HL-60/S4 treated with phorbol 12-myristate 13-acetate at 8.2 ng/mL for 4 days and 3 days (cell line): ENCODE results near the gene NR2F1-AS1.

ENCODE experiments used
- in situ Hi-C: fragments of 300-500 bp; cut with MboI; formaldehyde crosslinking; loops from 2 replicates; pipeline ENCODE4 v1.15.0; 2022; ENCODE audit warnings: low sequenced_read_pairs

The NR2F1-AS1 gene

GRCh38 chr5:93591323-93591945 is 10.4 kb upstream of the NR2F1-AS1 start:
- in situ Hi-C loops: no loop called here

GRCh38 chr5:93590493-93590892 is 9.5 kb upstream of the NR2F1-AS1 start:
- in situ Hi-C loops: no loop called here

GRCh38 chr5:93589829-93590215 is 8.8 kb upstream of the NR2F1-AS1 start:
- in situ Hi-C loops: no loop called here

GRCh38 chr5:93589152-93589828 is 8.3 kb upstream of the NR2F1-AS1 start:
- in situ Hi-C loops: no loop called here

- in situ Hi-C loops: no loop called here
Observed at GRCh38 chr5:93588352-93589151, 7.5 kb upstream of the NR2F1-AS1 start.

GRCh38 chr5:93587597-93588351 is 6.8 kb upstream of the NR2F1-AS1 start:
- in situ Hi-C loops: no loop called here

GRCh38 chr5:93586736-93587596 is 5.9 kb upstream of the NR2F1-AS1 start:
- in situ Hi-C loops: no loop called here

GRCh38 chr5:93585767-93586385 is 4.9 kb upstream of the NR2F1-AS1 start:
- in situ Hi-C loops: no loop called here

GRCh38 chr5:93585041-93585766 is 4.2 kb upstream of the NR2F1-AS1 start:
- in situ Hi-C loops: no loop called here

- in situ Hi-C loops: no loop called here
Observed at GRCh38 chr5:93584596-93585040, 3.6 kb upstream of the NR2F1-AS1 start.

- in situ Hi-C loops: no loop called here
Observed at GRCh38 chr5:93583768-93584595, 3.0 kb upstream of the NR2F1-AS1 start.

GRCh38 chr5:93583439-93583767 is 2.4 kb upstream of the NR2F1-AS1 start:
- in situ Hi-C loops: no loop called here

GRCh38 chr5:93582677-93583438 is 1.8 kb upstream of the NR2F1-AS1 start, which contains the start of gene NR2F1:
TSS of gene NR2F1 (plus strand) at chr5:93583222. CDS start at chr5:93585024, 1,802 bp downstream.
- in situ Hi-C loops: no loop called here

- in situ Hi-C loops: no loop called here
Observed at GRCh38 chr5:93582167-93582462, 1.1 kb upstream of the NR2F1-AS1 start.

- in situ Hi-C loops: no loop called here
Observed at GRCh38 chr5:93580063-93580926, 724 bp downstream of the NR2F1-AS1 start.

GRCh38 chr5:93579692-93580062 is 1.3 kb downstream of the NR2F1-AS1 start:
- in situ Hi-C loops: no loop called here
